Prostate gland (tissue), 2 donors: Measurements from ENCODE around the gene CABLES1.

Experiments
- CTCF ChIP-seq, 4 experiments: fragments of 200-600 bp in 2 of 4; fragments of 450-650 bp in 2 of 4; sonication (generic) in 2 of 4; IDR thresholded peaks; 1 replicate in 3 of 4; 2 replicates in 1 of 4; pipeline ENCODE4 v1.5.1; 2016 to 2019; ENCODE audit warnings: antibody characterized with exemption in 4 of 4, mild to moderate bottlenecking in 2 of 4, moderate library complexity in 2 of 4
- POLR2A ChIP-seq: fragments of 450-650 bp; IDR thresholded peaks from one replicate; pipeline ENCODE4 v1.6.1; 2016; ENCODE audit warnings: antibody characterized with exemption, mild to moderate bottlenecking

- TF ChIP-seq CTCF (IDR thresholded peaks at IDR 0.05) (no peak), POLR2A (no peak)
These were observed 90.2 kb downstream of the CABLES1 start for GRCh38 chr18:23225503-23225902.
